GM18873 (cell line): ENCODE data around the gene SHC1.
A peak's percentile ranks its signal among the peaks of the same experiment; 100 is the strongest.

ENCODE experiments used
- ATAC-seq: cut with Tn5 transposase; IDR thresholded peaks from one replicate; pipeline ENCODE4 v1.9.1; 2021; ENCODE audit warnings: mild to moderate bottlenecking, moderate library complexity, moderate number of reproducible peaks; ENCODE audit not compliant: unreplicated experiment, low FRiP score

The SHC1 gene

DNA sequence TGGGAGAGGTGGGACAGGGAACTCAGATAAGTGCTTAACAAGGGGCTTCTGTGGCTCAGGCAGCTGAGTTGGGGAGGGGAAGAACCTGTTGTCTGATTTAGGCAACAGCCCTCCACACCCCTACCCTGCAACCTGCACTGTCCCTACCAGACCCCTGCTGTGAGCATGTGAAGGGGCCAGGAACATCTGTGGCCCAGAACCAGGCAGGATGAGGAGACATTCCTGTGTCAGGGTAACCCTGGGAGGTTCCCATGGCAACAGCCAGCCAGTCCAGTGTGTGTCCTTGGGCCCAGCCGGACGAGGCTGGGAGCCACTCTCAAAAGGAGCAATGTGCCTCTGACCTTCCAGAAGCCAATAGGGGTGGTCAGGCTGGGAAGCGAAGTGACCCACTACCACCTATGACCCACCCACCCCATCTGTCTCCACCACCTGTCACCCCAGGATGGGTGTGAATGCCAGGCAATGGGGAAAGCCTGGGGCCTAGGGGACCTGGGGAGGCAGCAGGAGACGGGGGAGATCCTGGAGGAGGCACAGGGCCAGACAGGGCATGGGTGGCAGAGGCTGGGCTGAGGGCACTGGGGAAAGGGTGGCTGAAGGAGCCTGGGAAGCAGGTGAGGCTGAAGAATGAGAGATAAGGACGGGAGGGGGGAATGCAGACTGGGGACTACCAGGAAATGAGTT, 29.1 kb downstream of the SHC1 start:
- ATAC-seq: no peak

DNA sequence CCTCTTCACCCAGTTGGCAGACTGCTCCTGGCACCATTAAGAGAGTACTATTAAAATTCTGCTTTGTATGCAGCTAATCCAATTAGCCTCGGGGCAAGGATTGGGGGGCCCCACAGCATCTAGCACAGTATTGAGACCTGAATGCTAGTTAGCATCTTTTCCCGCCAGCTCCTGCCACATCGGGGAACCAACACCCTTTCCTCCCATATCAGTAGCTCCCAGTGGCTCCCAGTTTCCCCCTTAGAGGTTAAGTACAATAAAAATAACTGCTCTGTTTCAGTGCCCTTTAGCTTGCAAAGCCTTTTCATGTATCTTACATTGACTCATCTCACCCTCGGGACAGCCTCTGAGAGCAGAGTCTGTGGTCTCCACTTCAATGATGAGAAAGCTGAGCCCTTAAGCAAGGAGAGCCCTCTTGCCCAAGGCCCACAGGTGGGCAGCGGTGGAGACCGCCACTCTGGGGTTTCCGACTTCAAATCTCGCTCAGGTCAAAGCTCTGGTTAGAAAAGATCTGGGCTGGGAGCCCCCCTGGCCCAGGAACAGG, 29.8 kb downstream of the SHC1 start:
- no peak for ATAC-seq

DNA sequence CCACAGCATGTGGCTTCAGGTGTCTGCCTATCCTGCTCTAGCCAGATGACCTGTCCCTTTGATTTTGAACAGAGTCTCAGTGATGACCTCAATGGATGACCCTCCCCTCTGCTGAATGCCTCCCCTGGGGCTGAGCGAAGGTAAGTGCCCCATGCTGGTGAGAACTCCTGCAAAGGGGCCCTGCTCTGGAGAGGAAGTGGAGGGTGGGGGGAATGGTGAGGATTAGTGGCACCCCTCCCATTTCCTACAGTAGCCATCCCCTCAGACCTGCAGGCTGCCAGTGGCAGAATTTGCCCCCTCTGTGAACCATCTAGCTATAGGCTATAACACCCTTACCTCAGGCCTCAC, 30.4 kb downstream of the SHC1 start:
- ATAC-seq: no peak

DNA sequence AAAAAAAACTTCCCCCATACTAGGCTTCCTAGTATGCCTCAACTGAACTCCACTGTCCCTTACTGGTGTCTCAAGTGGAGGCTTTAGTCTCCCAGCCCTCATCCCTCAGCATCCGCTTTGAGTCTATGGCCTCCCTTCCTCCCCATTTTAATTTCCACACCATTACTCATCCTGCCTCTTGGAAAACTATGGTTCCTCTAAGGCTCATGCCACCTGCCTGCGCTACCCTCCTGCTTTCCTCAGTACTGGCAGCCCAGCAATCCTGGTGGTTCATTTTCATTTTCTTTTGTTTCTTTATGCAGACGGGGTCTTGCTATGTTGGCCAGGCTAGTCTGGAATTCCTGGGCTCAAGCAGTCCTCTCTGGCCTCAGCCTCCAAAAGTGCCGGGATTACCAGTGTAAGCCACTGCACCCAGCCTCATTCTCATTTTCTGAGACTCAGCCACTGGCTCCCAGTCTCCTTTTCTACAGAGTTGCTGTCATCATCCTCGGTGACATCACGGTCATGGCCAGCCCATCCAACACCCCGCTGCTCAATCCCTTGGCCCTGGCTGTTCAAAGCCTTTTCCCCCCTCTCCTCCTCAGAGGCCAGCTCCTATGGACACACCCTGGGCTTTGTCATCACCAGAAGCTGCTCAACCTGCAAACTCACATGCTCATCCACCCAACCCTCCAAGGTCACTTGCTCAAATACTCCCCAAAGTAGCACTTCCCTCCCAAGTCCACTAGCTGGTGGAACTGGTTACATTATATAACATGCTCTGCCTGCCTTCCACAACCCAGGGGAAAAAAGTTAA, 31.7 kb downstream of the SHC1 start:
- ATAC-seq: no peak

DNA sequence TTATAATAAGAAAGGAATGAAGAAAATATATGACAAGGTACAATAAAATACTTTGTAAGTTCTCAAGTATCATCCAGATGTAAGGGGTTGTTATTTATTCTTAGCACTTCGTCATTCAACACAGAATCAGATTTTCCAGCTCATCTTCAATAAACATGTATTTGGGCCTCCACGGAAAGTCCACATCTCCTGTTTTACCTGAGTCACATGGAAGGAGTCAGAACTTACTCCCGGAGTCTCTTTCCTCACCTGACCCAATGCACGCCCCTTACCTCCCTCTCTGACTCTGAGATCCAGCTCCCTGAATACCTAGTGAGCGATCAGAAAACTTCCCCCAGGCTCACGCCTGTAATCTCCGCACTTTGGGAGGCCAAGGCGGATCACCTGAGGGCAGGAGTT, 32.6 kb downstream of the SHC1 start:
- ATAC-seq: no peak

DNA sequence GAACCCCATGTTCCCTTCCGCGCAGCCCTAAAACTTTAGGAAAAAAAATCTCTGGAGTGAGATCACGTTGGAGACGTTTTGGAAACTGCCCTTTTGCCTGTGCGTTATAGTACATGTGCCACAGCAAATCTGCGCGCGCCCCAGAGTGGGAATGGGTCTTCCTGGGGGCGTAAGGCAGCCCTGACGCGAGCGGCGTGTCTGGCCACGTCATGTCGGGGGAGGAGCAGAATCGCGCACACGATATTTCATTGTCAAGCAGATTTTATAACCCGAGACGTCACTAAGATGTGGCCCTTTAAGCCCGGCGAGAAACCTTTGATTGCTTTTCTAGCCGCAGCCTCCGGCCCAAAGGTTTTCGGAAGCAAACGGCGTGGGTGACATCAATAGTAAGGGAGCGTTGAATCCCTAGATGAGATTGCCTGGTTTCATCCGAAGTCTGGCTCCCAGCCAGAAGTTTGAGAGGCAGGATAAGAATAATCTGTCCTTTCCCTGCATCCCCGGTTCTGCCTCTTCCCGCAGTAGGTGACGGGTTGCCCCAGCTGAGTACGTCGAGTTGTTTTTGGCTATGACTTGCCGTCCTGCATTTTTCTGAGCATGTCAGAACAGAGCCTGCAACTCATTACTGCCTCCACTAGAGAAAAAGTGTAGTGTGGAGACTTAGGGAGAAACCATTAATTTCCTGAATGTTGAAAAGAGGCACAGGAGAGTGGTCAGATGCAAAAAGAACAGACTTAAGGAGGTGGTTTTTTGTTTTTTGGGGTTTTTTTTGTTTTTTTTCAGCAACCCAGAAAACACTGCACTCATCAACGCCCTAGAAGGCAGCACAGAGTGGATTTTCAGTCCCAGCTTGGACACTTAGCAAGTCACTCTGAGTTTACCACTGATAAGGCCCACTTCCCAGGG, 33.2 kb downstream of the SHC1 start:
- ATAC-seq: peak; percentile 33

DNA sequence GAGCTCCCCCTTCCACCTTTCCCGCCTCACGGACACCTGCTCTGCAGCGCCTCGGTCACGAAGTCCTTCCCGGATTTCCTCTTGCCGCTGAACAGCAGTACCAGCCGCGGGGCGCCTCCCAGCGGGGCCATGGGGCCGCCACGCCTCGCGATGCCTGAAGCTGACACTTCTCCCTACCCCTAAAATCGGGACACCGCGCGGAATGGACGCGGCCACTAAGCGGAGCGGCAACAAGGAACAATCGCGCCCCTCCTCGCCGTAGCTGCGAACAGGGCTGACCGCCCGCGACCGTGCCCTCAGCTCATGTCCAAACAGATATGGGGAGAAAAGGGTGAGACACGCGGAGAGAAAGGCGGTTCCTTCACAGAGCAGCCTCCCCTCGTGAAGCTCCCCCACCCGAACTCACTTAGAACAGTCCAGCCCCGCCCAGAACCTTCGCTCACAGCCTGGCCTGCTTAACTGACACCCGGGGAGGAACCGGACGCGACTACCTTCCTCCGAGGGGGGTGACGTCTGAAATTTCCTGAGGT, 33.9 kb downstream of the SHC1 start, which contains the start of gene PMVK:
TSS of gene PMVK (minus strand) at position 165 of the 530 bp plus-strand sequence. CDS start at position 131, 34 bp downstream.
- ATAC-seq: peak; percentile 62

DNA sequence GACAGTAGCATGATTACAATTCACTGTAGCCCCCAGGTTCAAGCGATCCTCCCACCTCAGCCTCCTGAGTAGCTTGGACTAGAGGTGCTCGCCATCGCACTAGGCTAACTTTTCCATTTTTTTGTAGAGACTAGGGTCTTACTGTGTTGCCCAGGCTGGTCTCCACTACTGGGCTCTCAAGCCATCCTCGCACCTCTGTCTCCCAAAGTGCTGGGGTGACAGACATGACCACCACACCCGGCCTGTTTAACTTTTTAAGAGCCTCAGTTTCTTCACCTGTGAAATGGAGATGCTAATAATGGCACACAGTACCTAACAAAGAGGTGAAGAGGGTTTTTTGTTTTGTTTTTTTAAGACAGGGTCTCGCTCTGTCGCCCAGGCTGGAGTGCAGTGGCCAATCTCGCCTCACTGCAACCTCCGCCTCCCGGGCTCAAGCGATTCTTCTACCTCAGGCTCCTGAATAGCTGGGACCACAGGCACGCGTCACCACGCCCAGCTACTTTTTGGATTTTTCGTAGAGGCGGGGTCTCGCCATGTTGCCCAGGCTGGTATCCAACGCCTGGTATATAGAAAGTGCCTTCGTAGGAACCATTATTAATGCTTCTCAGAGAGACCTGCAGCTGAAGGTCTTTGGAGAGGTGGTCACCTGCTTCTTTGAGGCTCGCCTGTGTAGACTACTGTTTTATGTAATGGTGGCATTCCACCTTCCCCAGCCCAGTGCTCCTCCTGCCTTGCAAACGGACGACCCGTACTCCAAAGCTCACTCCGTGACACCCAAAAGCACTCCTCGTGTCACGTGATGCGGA, 34.6 kb downstream of the SHC1 start:
- no peak for ATAC-seq

DNA sequence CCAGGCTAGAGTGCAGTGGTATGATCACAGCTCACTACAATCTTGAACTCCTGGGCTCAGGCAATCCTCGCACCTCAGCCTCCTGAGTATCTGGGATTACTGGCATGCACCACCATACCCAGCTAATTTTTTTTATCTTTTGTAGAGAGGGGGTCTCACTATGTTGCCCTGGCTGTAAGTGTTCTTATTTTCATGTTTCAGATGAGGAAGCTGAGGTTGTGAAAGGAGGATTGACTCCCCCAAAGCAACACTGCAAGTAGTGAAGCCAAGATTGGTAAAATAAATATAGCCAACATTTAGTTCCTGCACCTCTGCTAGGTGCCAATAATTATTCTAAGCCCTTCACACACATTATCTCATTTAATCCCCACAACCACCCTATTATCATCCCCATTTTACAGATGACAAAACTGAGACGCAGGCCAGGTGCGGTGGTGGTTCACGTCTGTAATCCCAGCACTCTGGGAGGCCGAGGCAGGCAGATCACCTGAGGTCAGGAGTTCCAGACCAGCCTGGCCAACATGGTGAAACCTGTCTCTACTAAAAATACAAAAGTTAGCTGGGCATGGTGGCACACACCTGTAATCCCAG, 36.1 kb downstream of the SHC1 start:
- ATAC-seq: no peak

DNA sequence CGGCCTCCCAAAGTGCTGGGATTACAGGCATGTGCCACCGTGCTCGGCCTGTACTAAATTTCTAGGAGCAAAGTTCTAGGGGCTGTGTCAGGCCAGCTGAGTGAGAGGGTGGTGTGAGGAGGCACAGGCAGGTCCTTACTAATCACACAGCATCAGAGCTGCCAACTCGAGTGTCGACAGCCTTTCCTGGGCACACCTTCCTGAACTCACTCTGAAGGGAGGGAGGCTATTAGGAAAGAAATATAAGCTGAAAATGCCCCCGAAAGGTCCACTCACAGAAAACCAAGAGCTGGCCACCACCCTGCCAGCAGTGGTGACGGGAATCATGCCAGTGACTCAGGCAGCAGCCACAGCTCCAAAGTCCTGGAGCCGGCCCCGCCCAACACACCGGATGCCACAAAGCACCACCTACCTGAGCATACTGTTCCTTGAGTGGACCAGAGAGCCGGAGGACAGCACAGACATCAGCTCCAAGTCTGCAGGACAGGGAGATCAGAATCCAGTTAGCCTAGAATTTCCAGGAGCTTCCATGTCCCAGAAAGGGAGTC, 38.5 kb downstream of the SHC1 start:
- no peak for ATAC-seq

DNA sequence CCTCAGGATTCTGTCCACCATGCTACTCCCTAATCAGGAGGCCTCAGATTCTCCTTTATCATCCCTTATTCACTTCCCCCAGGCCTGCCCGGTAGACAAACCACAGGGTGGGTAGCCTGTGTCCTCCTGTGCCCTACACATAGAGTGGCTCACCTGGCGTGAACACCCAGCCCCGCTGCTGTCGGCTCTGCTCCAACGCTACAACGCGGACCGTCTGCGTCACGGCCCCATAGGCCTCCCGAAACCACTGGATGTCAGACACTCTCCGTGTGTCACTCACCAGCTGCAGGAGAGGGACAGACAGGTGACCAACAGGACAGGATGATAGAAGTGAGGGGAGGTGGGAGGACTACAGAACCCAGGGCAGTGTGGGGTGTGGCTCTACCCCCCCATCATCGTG, 44.3 kb downstream of the SHC1 start:
- ATAC-seq: no peak

DNA sequence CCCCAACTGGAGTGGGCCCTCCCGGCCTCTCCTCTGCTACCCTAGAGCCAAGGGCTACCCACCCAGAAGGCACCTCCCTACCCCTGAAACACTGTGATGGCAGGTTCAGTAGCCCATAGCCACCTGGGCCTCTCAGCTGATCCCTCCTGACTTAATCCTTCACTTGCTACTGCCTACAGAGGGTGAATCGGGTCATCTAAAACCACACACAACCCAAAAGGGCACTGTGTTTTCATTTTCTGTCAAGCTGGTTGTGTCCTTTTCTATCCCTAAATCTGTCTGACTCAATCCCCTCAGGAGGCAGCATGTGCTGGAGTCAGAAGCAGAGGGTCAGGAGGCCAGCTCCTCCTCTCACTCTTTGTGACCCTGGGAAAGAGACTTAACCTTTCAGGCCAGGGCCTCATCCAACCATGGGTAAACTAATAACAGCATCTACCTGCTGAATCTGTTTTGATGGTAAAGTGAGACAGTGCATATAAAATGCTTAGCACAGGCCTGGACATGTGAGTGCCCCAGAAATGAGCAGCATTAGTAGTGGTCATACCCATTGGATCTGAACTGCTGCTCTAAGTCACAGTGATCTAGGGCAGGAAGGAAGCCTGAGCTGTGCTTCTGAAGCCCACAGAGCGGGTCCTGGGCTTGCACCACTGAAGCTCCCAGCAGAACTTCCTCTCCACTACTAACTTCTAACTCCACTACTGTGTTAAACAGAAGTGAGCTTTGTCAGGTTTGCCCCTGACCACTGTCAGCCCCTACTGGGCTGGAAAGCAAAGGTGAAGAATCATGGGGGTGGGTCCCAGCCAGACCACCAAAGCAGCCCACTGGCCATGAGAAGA, 45.0 kb downstream of the SHC1 start:
- ATAC-seq: no peak

DNA sequence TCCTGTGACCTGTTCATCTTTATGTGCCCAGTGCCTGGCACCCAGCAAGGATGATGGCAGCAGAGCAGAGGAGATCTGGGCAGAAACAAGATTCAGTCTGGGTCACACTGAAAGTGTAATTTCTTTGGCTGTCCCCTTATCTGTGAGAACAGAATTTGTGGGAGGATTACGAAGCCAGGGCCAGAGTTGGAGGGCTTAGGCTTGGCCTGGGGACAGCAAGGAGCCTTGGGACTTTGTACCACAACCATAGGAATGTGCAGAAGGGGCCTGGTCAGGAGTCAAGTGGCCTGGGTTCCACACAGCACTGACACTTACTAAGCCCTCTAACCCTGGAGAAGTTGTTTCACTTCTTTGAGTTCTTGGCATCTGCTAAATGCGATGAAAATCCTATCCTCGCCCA, 46.9 kb downstream of the SHC1 start:
- ATAC-seq: no peak

DNA sequence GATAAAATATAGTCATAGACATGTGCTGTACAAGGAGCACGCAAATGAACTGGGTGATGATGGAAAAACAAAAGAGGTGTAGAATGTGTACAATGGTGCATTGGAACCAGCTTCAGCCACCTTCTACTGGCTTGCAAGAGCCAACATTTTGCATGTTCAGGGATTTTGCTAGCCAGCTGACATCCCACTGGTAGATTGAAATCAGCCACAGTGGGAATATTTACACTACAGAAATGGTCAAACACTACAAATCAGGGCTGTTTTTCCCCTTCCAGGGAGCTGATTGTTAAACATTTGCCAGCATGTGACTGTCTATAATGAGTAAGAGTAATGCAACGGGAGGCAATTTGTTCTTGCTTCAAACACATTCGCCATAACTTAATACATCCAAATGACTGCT, 57.3 kb downstream of the SHC1 start:
- no peak for ATAC-seq

DNA sequence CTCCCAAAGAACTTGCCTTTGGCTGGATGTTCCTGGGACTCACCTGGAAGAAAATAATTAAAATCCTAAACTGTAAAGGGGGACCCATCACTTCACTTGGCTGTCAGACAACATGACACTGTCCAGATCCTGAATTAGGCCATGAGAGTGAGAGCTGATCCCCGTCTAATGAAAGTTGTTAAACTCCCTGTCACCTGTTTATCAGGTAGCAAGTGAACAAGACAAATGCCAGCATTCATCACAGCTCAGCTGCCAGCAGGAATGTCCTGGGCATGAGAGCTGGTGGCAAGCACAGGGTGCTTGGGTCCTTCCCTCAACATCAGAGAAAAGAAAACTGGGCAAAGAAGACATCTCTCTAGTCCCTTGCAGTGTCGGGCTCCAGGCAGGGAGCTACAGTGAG, 57.8 kb downstream of the SHC1 start:
- ATAC-seq: no peak
